T follicular helper cell (primary cell): ENCODE data around the gene ALK.

ENCODE experiments used
- DNase-seq: peaks from one replicate; pipeline ENCODE4 v3.0.0-alpha.2; 2020; ENCODE audit warnings: low read depth

ALK gene

GRCh38 chr2:29196792-29197788 is 724.3 kb downstream of the ALK start:
- DNase-seq: peak; percentile 69

GRCh38 chr2:29195796-29196195 is 725.6 kb downstream of the ALK start:
- DNase-seq: no peak

GRCh38 chr2:29193681-29194080 is 727.7 kb downstream of the ALK start:
- no peak for DNase-seq

- no peak for DNase-seq
Observed at GRCh38 chr2:29193111-29193510, 728.3 kb downstream of the ALK start.

- no peak for DNase-seq
Observed at GRCh38 chr2:29192526-29192925, 728.9 kb downstream of the ALK start.

- DNase-seq: no peak
Observed at GRCh38 chr2:29191817-29192216, 729.6 kb downstream of the ALK start.

- peak; percentile 33 for DNase-seq
Observed at GRCh38 chr2:29189052-29189451, 732.3 kb downstream of the ALK start.

GRCh38 chr2:29187926-29188325 is 733.5 kb downstream of the ALK start:
- DNase-seq: no peak

- DNase-seq: no peak
Observed at GRCh38 chr2:29186817-29187216, 734.6 kb downstream of the ALK start.

- no peak for DNase-seq
Observed at GRCh38 chr2:29184531-29184930, 736.9 kb downstream of the ALK start.

GRCh38 chr2:29182920-29183319 is 738.5 kb downstream of the ALK start:
- no peak for DNase-seq

GRCh38 chr2:29182334-29182733 is 739.1 kb downstream of the ALK start:
- no peak for DNase-seq

- no peak for DNase-seq
Observed at GRCh38 chr2:29175338-29175737, 746.0 kb downstream of the ALK start.

GRCh38 chr2:29174937-29175336 is 746.4 kb downstream of the ALK start:
- no peak for DNase-seq

GRCh38 chr2:29166242-29167039 is 754.9 kb downstream of the ALK start:
- DNase-seq: no peak

- DNase-seq: no peak
Observed at GRCh38 chr2:29165362-29166241, 755.8 kb downstream of the ALK start.

GRCh38 chr2:29164091-29164846 is 757.1 kb downstream of the ALK start:
- no peak for DNase-seq

GRCh38 chr2:29162204-29162928 is 759.0 kb downstream of the ALK start:
- no peak for DNase-seq

- DNase-seq: no peak
Observed at GRCh38 chr2:29160184-29160583, 761.2 kb downstream of the ALK start.

- no peak for DNase-seq
Observed at GRCh38 chr2:29159125-29159524, 762.3 kb downstream of the ALK start.
